ENCODE data around the gene PEX11G. TPM values are rescaled to one million over a fixed set of nuclear protein-coding genes. Genes with fewer than 3 reads are reported as not detected.

Gene PEX11G
- total RNA-seq, 1 donor from 2014 or later = 0.42 TPM

GRCh38 chr19:7522072-7522922, 33.5 kb upstream of the PEX11G start, which contains the start of gene MCOLN1:
Gene MCOLN1, plus strand, starts transcription at chr19:7522624. Its CDS starts 127 bp downstream, at chr19:7522751.
- intact Hi-C loops (cut with micrococcal nuclease) = loop anchor here (1.0 to 5.0 kb wide), 4 partner anchors 12 to 127 kb away; partner anchors contain the start of genes PET100, PEX11G and XAB2

GRCh38 chr19:7521551-7522071, 32.8 kb upstream of the PEX11G start:
- intact Hi-C loops (cut with micrococcal nuclease) = loop anchor here (1.0 to 5.0 kb wide), 4 partner anchors 13 to 127 kb away; partner anchors contain the start of genes PET100, PEX11G and XAB2

- intact Hi-C loops (cut with micrococcal nuclease) = loop anchor here (5.0 kb wide), 1 partner anchor 33 kb away; the partner anchor contains the start of gene PEX11G
These were observed 31.6 kb upstream of the PEX11G start for GRCh38 chr19:7520131-7521051.

- intact Hi-C loops (cut with micrococcal nuclease) = loop anchor here (5.0 kb wide), 1 partner anchor 32 kb away; the partner anchor contains the start of gene PEX11G
These were observed 30.7 kb upstream of the PEX11G start for GRCh38 chr19:7519361-7520130.

- intact Hi-C loops (cut with micrococcal nuclease) = no loop called here
These were observed 28.0 kb upstream of the PEX11G start for GRCh38 chr19:7516878-7517277.

- intact Hi-C loops (cut with micrococcal nuclease) = no loop called here
These were observed 27.5 kb upstream of the PEX11G start for GRCh38 chr19:7516333-7516732.

- intact Hi-C loops (cut with micrococcal nuclease) = no loop called here
These were observed 26.9 kb upstream of the PEX11G start, which contains the start of gene ZNF358 for GRCh38 chr19:7515645-7516151. Gene ZNF358, plus strand, starts transcription at chr19:7516103. Its CDS starts 3,140 bp downstream, at chr19:7519243.

- intact Hi-C loops (cut with micrococcal nuclease) = no loop called here
These were observed 26.3 kb upstream of the PEX11G start for GRCh38 chr19:7515110-7515644.

GRCh38 chr19:7513809-7514642, 25.2 kb upstream of the PEX11G start:
- intact Hi-C loops (cut with micrococcal nuclease) = no loop called here

- intact Hi-C loops (cut with micrococcal nuclease) = no loop called here
These were observed 23.6 kb upstream of the PEX11G start for GRCh38 chr19:7512400-7512851.

- intact Hi-C loops (cut with micrococcal nuclease) = no loop called here
These were observed 20.8 kb upstream of the PEX11G start for GRCh38 chr19:7509625-7510024.

- intact Hi-C loops (cut with micrococcal nuclease) = no loop called here
These were observed 19.0 kb upstream of the PEX11G start for GRCh38 chr19:7507884-7508283.

- intact Hi-C loops (cut with micrococcal nuclease) = no loop called here
These were observed 17.8 kb upstream of the PEX11G start for GRCh38 chr19:7506385-7507328.

- intact Hi-C loops (cut with micrococcal nuclease) = no loop called here
These were observed 17.0 kb upstream of the PEX11G start for GRCh38 chr19:7505682-7506384.

- intact Hi-C loops (cut with micrococcal nuclease) = no loop called here
These were observed 16.4 kb upstream of the PEX11G start for GRCh38 chr19:7505288-7505681.

GRCh38 chr19:7504684-7505083, 15.8 kb upstream of the PEX11G start:
- intact Hi-C loops (cut with micrococcal nuclease) = no loop called here

- intact Hi-C loops (cut with micrococcal nuclease) = no loop called here
These were observed 13.7 kb upstream of the PEX11G start for GRCh38 chr19:7502552-7502951.

All from T-helper 1 cell treated with Interleukin-12 subunit alpha and Interleukin-12 subunit beta and Interleukin-4 antibody, amounts not matched to agents 30 ng/mL and 1 ng/mL, for 36 hours (primary cell).